CD14-positive monocyte (primary cell): ENCODE measurements around the gene ZSCAN22. TPM values are rescaled to one million over a fixed set of nuclear protein-coding genes. Genes with fewer than 3 reads are reported as not detected.
A peak's percentile ranks its signal among the peaks of the same experiment; 100 is the strongest.

Experiments used
- DNase-seq, 3 donors: peaks; one replicate each; pipeline ENCODE4 v3.0.0-alpha.2; 2011 to 2022
- H2AFZ ChIP-seq: 2 replicates; pipeline ENCODE4 v1.6.0; 2012; ENCODE audit warnings: mild to moderate bottlenecking, low read depth, low read length, inconsistent platforms; ENCODE audit not compliant: insufficient read depth, poor library complexity, severe bottlenecking
- H3K27ac ChIP-seq, 2 donors: 1 replicate in 1 of 2; 2 replicates in 1 of 2; pipeline ENCODE4 v1.5.1; 2012 to 2013; ENCODE audit warnings: low read length in 2 of 2, control low read depth in 1 of 2, inconsistent platforms in 1 of 2, low read depth in 1 of 2, mild to moderate bottlenecking in 1 of 2
- H3K27me3 ChIP-seq, 2 donors: one replicate each; pipeline versions ENCODE4 v1.6.0 to v1.6.1; 2011 to 2013; ENCODE audit warnings: low read length in 2 of 2; ENCODE audit not compliant: control insufficient read depth in 2 of 2, insufficient read depth in 2 of 2
- H3K36me3 ChIP-seq, 2 donors: replicated peaks in 1 of 2; 1 replicate in 1 of 2; 2 replicates in 1 of 2; pipeline versions ENCODE4 v1.5.1 to v1.6.1; 2012 to 2013; ENCODE audit warnings: low read length in 2 of 2, control low read depth in 1 of 2, inconsistent platforms in 1 of 2, mild to moderate bottlenecking in 1 of 2; ENCODE audit not compliant: insufficient read depth in 2 of 2, control insufficient read depth in 1 of 2
- H3K4me1 ChIP-seq, 2 donors: 1 replicate in 1 of 2; 2 replicates in 1 of 2; pipeline versions ENCODE4 v1.5.1 to v1.6.1; 2012 to 2013; ENCODE audit warnings: low read length in 2 of 2, control low read depth in 1 of 2, inconsistent platforms in 1 of 2, mild to moderate bottlenecking in 1 of 2, moderate library complexity in 1 of 2; ENCODE audit not compliant: insufficient read depth in 2 of 2, control insufficient read depth in 1 of 2
- H3K4me2 ChIP-seq: replicated peaks from 2 replicates; pipeline ENCODE3; 2012; ENCODE audit warnings: low read length, moderate library complexity, mild to moderate bottlenecking; ENCODE audit not compliant: poor library complexity, severe bottlenecking; ENCODE audit errors: extremely low read depth
- H3K4me3 ChIP-seq, 3 experiments: fragments of 200-600 bp in 1 of 3; sonication (generic) in 1 of 3; replicated peaks in 1 of 3; 1 replicate in 2 of 3; 2 replicates in 1 of 3; pipeline ENCODE4 v1.5.1; 2011 to 2013; ENCODE audit warnings: low read length in 3 of 3, mild to moderate bottlenecking in 3 of 3, control low read depth in 2 of 3, low read depth in 2 of 3, inconsistent platforms in 1 of 3, moderate library complexity in 1 of 3
- H3K79me2 ChIP-seq: 2 replicates; pipeline ENCODE4 v1.6.0; 2012; ENCODE audit warnings: mild to moderate bottlenecking, control low read depth, inconsistent platforms, low read length, moderate library complexity; ENCODE audit not compliant: insufficient read depth
- H3K9ac ChIP-seq: 2 replicates; pipeline ENCODE4 v1.6.0; 2017; ENCODE audit warnings: low read length, mild to moderate bottlenecking; ENCODE audit not compliant: insufficient read depth, poor library complexity, severe bottlenecking
- H3K9me3 ChIP-seq, 2 donors: replicated peaks in 1 of 2; 1 replicate in 1 of 2; 2 replicates in 1 of 2; pipeline versions ENCODE4 v1.5.1 to v1.6.1; 2012 to 2013; ENCODE audit warnings: low read length in 2 of 2, control low read depth in 1 of 2; ENCODE audit not compliant: control insufficient read depth in 1 of 2, insufficient read depth in 1 of 2
- H4K20me1 ChIP-seq: 2 replicates; pipeline ENCODE4 v1.6.0; 2012; ENCODE audit warnings: mild to moderate bottlenecking, low read length, control low read depth, moderate library complexity; ENCODE audit not compliant: insufficient read depth
- H3K27ac Mint-ChIP-seq, 7 donors: one replicate each; pipeline ENCODE4 v1.8.0; 2020; ENCODE audit warnings: mild to moderate bottlenecking in 7 of 7, mixed read lengths in 7 of 7, moderate library complexity in 6 of 7, inconsistent platforms in 2 of 7
- H3K27me3 Mint-ChIP-seq, 3 donors: one replicate each; pipeline ENCODE4 v1.8.0; 2021 to 2022; ENCODE audit warnings: low read depth in 3 of 3, mild to moderate bottlenecking in 3 of 3, mixed read lengths in 3 of 3, moderate library complexity in 3 of 3, inconsistent platforms in 1 of 3
- H3K36me3 Mint-ChIP-seq, 2 donors: one replicate each; pipeline ENCODE4 v1.8.0; 2020; ENCODE audit warnings: mixed read lengths in 2 of 2, inconsistent platforms in 1 of 2, mild to moderate bottlenecking in 1 of 2
- H3K4me1 Mint-ChIP-seq: one replicate; pipeline ENCODE4 v1.8.0; 2020; ENCODE audit warnings: mild to moderate bottlenecking, mixed read lengths
- H3K4me3 Mint-ChIP-seq, 2 donors: one replicate each; pipeline ENCODE4 v1.8.0; 2020; ENCODE audit warnings: mild to moderate bottlenecking in 2 of 2, mixed read lengths in 2 of 2, moderate library complexity in 1 of 2
- H3K9me3 Mint-ChIP-seq, 7 donors: one replicate each; pipeline ENCODE4 v1.8.0; 2020 to 2022; ENCODE audit warnings: mixed read lengths in 7 of 7, mild to moderate bottlenecking in 6 of 7, moderate library complexity in 6 of 7, inconsistent platforms in 2 of 7
- WGBS: methylation state at CpG from one replicate; pipeline ENCODE4 v1.1.5; 2013; ENCODE audit warnings: missing lambda C conversion rate; ENCODE audit not compliant: insufficient coverage; 5-methylcytosine and 5-hydroxymethylcytosine counted together
- intact Hi-C, 2 donors: fragments of 100-400 bp; cut with micrococcal nuclease; formaldehyde crosslinking; loops; one replicate each; pipeline versions ENCODE4 v1.15.0 to v1.15.1; 2023
- polyA plus RNA-seq, 3 donors: library from polyadenylated mRNA; depleted of rRNA in 1 of 3; unstranded in 2 of 3; stranded (reverse) in 1 of 3; fragments of 300-500 nt in 2 of 3; fragments of >200 nt in 1 of 3; fragmentation: Illumina TruSeq in 2 of 3; gene quantifications; 1 replicate in 2 of 3; 2 replicates in 1 of 3; pipeline ENCODE4 v1.2.3, GENCODE V29; 2012 to 2021
- TF ChIP-seq, protein P1 (sequence below): fragments of 200-600 bp; IDR thresholded peaks from one replicate; pipeline ENCODE4 v1.8.0; 2022; ENCODE audit warnings: antibody characterized with exemption, mild to moderate bottlenecking

Gene ZSCAN22
- polyA plus RNA-seq, 3 donors, result 0.58 to 1.2 (median 0.99) TPM

DNA sequence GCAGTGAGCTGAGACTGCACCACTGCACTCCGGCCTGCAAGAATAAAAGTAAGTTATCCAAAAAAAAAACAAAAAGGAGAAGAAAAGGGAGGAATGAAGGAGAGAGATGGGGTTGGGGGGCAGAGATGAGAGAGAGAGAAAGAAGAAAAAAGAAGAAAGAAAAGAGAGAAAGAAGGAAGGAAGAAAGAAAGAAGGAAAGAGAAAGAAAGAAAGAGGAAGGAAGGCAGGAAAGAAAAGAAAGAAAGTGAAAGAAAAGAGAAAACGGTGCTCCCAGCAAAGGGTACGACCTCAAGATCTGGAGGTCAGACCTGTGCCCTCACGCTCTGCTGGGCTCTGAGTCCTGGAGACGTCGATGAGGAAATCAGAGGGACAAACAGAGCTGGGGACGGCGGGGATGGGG lies 22.8 kb downstream of the ZSCAN22 start:
- no peak overlapping the region for H3K27ac Mint-ChIP-seq
- H3K4me3 Mint-ChIP-seq, result peak overlapping the region in 1 of 2 donors; percentile 68

DNA sequence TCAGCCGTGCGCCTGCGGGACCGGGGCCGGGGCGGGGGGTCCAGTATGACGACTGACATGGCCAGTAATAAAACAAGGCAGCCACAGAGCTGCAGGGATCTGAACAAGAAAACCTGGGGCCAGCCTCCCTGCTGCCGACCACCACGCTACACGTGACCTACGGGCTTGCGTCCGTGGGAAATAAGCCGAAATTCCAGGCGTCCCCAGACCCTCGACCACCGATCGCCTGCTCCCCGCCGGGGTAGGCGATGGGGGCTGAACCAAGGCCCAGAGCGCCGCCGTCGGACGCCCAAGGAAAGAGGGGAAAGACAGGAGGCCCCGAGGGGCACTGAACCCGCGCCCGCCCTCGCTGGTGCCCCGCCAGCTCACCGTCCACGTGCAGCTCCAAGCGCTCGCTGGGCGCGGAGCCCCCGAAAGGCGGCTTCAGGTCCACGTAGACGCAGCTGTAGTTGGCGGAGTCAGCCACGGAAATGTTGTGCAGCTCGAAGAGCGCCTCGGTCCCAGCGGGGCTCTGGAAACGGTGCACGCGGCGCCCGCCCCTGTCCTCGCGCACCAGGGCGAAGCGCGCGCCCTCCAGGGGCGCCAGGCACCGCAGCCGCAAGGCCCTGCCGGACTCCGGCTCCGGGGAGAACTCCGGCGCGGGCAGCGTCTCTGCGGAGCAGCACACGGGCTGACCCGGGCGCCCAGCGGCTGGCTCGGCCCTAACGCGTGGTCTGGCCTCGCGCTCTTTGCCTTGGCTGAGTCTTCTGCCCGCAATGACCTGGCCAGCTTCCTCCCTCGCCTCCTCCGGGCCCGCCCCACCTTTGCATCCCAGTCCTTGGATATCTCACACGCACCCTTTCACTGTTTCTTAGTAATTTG lies 23.4 kb downstream of the ZSCAN22 start:
- no peaks in the 10 kb centered on the region for H3K9me3 ChIP-seq
- H2AFZ ChIP-seq, result no peak overlapping the region
- no peak overlapping the region for H3K27ac Mint-ChIP-seq
- peaks cover 0 to 9% (median 4%) of the 10 kb centered on the region in 7 donors for H3K9me3 Mint-ChIP-seq
- H3K27me3 Mint-ChIP-seq, result peaks cover 8 to 45% (median 18%) of the 10 kb centered on the region in 3 donors
- no peak overlapping the region for H3K9ac ChIP-seq
- TF ChIP-seq, protein P1, sequence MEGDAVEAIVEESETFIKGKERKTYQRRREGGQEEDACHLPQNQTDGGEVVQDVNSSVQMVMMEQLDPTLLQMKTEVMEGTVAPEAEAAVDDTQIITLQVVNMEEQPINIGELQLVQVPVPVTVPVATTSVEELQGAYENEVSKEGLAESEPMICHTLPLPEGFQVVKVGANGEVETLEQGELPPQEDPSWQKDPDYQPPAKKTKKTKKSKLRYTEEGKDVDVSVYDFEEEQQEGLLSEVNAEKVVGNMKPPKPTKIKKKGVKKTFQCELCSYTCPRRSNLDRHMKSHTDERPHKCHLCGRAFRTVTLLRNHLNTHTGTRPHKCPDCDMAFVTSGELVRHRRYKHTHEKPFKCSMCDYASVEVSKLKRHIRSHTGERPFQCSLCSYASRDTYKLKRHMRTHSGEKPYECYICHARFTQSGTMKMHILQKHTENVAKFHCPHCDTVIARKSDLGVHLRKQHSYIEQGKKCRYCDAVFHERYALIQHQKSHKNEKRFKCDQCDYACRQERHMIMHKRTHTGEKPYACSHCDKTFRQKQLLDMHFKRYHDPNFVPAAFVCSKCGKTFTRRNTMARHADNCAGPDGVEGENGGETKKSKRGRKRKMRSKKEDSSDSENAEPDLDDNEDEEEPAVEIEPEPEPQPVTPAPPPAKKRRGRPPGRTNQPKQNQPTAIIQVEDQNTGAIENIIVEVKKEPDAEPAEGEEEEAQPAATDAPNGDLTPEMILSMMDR, result no peak
- H3K79me2 ChIP-seq, result no peaks in the 10 kb centered on the region
- peaks cover 16 to 31% of the 10 kb centered on the region in 2 donors for H3K4me1 ChIP-seq
- WGBS, result 63% methylated on average over 84 of the region's 84 CpGs
- no peaks in the 10 kb centered on the region for H4K20me1 ChIP-seq
- H3K4me1 Mint-ChIP-seq, result peaks cover 30% of the 10 kb centered on the region
- peaks cover 13 to 18% of the 10 kb centered on the region in 2 donors for H3K36me3 Mint-ChIP-seq
- intact Hi-C loops, result no loop called here
- H3K4me2 ChIP-seq, result peak overlapping the region; percentile 4
- H3K27me3 ChIP-seq, result peaks cover 0 to 32% of the 10 kb centered on the region in 2 donors
- no peak for DNase-seq
- no peak overlapping the region for H3K27ac ChIP-seq
- H3K4me3 ChIP-seq, result no peak overlapping the region
- peaks cover 0 to 5% of the 10 kb centered on the region in 2 donors for H3K36me3 ChIP-seq
- H3K4me3 Mint-ChIP-seq, result peak overlapping the region in 1 of 2 donors; percentile 30

More for the DNA sequence above, 22.8 kb downstream of the ZSCAN22 start:
- H4K20me1 ChIP-seq, result no peaks in the 10 kb centered on the region
- H3K9me3 Mint-ChIP-seq, result peaks cover 0 to 9% (median 4%) of the 10 kb centered on the region in 7 donors
- H3K36me3 Mint-ChIP-seq, result peaks cover 13 to 18% of the 10 kb centered on the region in 2 donors
- H3K36me3 ChIP-seq, result peaks cover 0 to 5% of the 10 kb centered on the region in 2 donors
- H3K27me3 ChIP-seq, result peaks cover 0 to 26% of the 10 kb centered on the region in 2 donors
- no peaks in the 10 kb centered on the region for H3K79me2 ChIP-seq
- H3K27me3 Mint-ChIP-seq, result peaks cover 6 to 40% (median 17%) of the 10 kb centered on the region in 3 donors
- no peak overlapping the region for H3K4me2 ChIP-seq
- H3K27ac ChIP-seq, result no peak overlapping the region
- no peak overlapping the region for H2AFZ ChIP-seq
- no peaks in the 10 kb centered on the region for H3K9me3 ChIP-seq
- WGBS, result 68% methylated on average over 7 of the region's 8 CpGs
- H3K9ac ChIP-seq, result no peak overlapping the region
- no peak for DNase-seq
- TF ChIP-seq, protein P1, result no peak
- H3K4me1 Mint-ChIP-seq, result peaks cover 30% of the 10 kb centered on the region
- H3K4me1 ChIP-seq, result peaks cover 16 to 31% of the 10 kb centered on the region in 2 donors
- intact Hi-C loops, result no loop called here
- no peak overlapping the region for H3K4me3 ChIP-seq
